Mesenteric fat pad (tissue), 1 donor: ENCODE data around the gene PRR3. TPM values are rescaled to one million over a fixed set of nuclear protein-coding genes. Genes with fewer than 3 reads are reported as not detected.
"Not testable (repeated sequence)": the region's sequence is repeated elsewhere in the genome, so short reads cannot be mapped to it uniquely, and the experiment has no call there.

ENCODE experiments used
- DNase-seq: peaks from one replicate; pipeline ENCODE4 v3.0.0-alpha.2; 2020; ENCODE audit warnings: low spot score
- long read RNA-seq: library from polyadenylated mRNA; unstranded; transcript quantifications from one replicate; pipeline ENCODE4 v2.0.0, GENCODE V29; 2020
- total RNA-seq: library from RNA; stranded (reverse); fragmentation: NEBNext Ultra II Directional; extraction: Animal tissue kit (Norgen Biotek cat#: 25700); gene quantifications from one replicate; pipeline ENCODE4 v1.2.1, GENCODE V29; 2021
- donor health status: DM: yes; HTN: yes; CAD: no.

PRR3 gene, protein sequence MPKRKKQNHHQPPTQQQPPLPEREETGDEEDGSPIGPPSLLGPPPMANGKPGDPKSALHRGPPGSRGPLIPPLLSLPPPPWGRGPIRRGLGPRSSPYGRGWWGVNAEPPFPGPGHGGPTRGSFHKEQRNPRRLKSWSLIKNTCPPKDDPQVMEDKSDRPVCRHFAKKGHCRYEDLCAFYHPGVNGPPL
- 9.2 TPM for total RNA-seq
- long read RNA-seq, partial matches to known transcripts, result 0 of 13 reads
- long read RNA-seq, other reads (novel, unspliced or antisense), result 9 of 13 reads

DNA sequence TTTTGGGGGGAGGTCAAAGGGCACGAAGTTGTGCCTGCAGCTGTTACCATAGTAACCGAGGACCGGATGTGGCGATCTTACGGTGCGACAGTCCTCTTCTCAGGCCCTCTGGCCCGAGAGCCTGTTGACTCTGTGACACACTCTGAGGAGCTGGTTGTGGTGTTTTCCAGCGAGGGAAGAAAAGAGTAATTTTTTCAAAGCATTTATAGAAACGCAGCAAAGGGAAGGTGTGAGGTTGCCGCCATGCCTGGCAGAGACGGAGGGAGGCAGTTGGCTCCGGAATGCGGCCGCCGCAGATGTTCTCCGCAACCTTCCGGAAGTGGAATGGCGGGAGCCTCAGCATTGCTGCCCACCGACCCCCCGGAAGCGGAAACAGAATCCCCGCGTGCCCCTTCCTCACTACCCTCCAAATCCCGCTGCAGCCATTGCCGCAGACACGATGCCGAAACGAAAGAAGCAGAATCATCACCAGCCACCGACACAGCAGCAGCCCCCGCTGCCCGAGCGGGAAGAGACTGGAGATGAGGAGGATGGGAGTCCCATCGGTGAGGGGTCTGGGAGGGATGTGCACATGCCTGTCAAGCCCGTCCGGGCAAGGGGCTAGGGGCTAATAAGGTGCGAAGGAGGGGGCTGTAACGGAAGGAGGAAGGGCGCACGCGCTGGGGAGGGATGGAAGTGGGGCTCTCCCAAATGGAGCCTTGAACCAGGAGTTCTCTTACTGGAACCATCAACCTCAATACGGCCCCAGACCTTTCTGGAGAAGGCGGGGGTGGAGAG, at the start of gene PRR3:
Gene PRR3, plus strand, starts transcription at position 390 of the 777 bp plus-strand sequence. Its CDS starts 50 bp downstream, at position 440.
- peak; percentile 94 for DNase-seq

DNA sequence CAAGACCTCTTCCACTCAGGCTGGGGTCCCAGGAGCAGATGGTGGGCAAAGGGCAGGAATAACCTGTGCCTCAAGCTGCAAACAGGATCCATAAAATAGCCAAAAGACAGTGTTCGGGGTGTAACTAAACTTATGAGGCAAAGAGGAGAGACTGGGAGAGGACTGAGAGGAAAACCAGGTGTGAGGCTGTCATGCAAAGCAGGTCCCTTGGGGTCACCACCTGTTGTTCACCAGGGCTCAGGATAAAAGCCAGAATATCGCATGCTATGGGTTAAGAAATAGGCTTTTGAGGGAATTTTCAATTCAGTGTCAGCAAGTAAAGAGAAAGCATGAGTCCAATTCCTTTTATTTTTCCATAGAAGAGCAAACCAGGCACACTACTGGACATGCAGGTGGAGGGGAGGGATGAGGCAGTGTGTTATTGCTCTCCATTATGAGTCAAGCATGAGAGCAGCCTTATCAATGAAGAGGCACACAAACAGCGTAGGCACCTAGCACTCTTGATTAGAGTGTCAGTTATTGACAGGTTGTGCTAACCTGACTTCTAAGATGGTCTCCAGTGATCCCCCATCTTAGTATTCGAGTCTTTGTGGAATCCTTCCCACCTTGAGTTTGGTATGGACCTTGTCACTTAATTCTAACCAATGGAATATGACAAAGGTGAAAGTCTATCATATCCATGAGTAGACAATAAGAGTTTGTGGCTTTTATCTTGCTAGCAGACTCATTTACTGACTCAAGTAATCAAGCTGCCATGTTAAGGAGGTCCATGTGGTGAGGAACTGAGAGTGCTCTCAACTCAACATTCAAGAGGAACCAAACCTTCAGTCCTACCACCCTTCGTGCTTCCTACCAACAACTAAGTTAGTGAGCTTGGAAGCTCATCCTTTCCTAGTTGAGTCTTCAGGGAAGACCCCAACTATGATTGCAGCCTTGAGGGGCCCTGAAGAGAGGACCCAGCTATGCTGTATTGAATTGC, 49.0 kb upstream of the PRR3 start:
- no peak for DNase-seq

DNA sequence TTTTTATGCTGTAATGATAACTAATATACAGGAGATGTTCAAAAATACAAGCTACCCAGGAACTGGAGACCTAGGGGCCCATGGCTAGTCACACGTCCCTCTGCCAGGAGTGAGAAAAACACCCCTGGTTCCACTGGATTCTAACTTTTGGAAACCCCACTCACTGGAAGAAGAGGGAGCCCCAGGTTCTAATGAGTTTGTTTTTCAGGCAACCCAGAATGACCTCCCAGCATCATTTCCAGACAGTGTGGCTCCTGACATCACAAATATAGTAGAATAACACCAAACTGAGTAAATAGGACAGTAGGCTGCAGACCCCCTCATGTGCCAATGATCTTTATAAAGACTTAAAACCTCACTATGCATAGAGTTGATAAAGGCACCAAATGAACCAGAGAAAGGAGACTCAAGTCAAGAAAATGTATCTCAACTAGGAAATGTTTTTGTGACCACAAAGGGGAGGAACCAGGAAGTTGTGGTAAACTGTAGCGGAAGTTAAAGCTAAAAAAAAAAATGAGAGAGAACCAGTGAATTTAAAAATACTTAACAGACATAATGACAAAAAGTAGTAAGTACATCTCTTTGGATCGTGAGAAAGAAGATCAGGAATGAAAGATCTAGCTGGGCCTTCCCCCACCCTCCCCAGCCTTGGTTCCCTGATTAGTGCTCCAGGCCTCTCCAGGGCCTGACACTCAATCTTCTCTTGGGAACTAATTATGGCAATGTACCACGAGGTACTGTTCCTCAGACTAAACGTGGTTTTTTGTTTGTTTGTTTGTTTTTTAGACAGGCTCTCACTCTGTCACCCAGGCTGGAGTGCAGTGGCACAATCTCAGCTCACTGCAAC, 48.0 kb upstream of the PRR3 start:
- DNase-seq, result no peak

DNA sequence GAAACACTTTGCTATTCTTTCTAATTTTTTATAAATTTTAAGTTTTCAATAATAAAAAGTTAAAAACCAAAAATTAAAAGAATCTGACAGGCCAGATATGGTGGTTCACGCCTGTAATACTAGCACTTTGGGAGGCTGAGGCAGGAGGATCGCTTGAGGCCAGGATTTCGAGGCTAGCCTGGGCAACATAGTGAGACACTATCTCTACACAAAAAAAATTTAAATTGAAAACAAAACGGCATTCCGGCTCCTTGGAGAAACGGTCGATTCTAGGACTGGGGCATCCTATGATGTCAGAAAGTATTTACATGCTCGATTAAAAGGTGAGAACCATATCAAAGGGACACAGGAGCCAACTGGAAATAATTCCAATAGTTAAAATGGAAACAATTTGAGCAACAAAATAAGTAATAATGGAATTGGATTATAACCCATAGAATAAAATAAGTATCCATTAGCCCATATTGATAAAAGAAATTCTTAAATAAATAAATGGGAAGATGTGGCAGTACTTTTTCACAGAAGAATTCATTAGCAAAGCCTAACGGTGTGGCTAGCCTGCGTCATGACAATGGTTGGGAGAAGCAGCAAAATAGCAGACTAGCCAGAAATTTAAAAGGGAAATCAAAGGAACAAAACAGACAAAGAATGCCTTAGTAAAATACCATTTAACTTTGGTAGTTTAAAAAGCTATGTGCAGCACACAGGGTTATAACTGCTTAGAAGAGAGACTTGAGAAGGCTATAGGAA, 46.5 kb upstream of the PRR3 start:
- no peak for DNase-seq

DNA sequence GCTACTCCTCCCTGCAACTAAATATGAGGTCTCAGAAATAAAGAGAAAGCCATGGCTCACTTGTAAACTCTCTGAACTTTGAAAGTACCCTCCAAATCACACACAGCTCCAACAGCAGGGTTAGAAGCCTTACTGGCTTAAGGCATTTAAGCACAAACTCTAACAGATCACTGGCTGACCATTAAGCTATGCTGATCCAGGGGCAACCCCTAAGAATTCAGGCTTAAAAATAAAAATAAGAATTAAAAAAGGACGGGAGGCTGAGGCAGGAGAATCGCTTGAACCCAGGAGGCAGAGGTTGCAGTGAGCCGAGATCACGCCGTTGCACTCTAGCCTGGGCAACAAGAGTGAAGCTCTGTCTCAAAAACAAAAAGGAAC, 45.9 kb upstream of the PRR3 start:
- no peak for DNase-seq

DNA sequence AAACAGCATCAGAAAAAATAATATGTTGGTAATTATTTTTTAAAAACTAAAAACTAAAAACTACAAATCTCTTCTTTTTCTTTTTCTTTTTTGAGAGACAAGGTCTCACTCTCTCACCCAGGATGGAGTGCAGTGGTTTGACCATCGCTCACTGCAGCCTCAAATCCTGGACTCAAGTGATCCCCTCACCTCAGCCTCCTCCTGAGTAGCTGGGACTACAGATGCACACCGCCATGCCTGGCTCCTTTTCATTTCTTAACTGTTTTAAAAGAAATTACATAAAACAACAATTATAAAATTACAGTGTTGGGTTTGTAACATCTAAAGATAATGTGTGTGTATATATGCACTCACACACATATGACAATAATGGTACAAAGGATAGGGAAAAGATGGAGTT, 43.6 kb upstream of the PRR3 start:
- DNase-seq, result no peak

DNA sequence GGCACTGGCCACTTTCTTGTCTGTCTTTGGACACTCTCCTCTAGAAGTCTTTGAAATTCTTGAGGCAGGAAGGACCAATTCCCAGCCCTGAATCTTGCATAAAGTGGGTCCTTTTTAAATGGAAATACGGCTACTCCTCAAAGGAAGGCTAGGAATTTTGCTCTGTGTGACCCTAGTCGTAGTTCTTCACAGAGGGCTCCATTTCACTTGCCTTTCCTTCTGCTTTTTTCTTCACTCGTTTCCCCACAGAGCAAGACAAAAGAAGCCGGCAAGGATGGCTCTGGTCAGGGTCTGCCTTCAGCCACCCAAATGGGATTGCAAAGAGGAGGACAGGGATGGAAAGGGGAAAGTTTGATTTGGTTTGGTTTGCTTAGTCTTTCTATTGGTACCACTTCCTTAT, 42.0 kb upstream of the PRR3 start:
- no peak for DNase-seq

DNA sequence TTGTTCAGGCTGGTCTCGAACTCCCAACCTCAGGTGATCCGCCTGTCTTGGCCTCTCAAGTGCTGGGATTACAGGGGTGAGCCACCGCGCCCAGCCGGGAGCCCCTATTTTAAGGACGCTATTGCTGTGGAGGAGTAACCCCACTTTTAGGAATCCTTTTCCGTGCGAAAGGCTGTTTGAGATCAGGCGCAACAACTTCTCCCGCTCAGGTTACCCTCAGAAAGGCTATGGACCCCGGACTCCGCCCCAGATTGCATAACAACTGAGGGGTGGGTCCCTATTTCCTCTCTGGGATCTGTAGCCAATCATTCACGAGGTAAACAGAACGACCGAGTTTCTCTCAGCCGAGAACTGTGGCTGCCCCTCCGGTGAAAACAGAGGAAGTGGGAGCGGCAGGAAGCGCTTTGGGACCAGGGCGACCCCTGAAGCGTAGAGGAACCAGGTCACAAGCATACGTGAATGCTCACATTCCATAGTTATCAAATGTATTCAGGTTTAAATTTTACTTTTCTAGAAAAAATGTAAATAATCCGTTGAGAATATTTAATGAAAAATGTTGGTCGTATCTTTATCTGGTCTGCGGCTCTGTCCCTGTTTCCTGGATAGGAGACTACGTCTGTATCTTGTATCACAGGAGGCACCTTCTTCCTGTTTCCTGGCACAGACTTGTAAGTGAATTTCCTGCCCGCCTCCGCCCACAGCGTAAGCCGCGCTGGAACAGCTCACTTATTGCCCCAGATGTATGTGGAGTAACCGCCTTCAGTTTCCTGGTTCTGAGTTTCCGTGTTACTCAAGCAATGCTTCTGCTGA, 40.9 kb upstream of the PRR3 start:
- DNase-seq, result peak; percentile 93

DNA sequence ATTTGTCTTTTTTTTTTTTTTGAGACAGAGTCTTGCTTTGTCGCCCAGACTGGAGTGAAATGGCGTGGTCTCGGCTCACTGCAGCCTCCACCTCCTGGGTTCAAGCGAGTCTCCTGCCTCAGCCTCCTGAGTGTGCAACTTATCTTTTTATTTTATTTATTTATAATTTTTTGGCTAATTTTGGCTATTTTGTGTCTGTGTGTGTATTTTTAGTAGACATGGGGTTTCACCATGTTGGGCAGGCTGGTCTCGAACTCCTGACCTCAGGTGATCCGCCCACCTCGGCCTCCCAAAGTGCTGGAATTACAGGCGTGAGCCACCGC, 40.4 kb upstream of the PRR3 start:
- DNase-seq, result not testable (repeated sequence)

DNA sequence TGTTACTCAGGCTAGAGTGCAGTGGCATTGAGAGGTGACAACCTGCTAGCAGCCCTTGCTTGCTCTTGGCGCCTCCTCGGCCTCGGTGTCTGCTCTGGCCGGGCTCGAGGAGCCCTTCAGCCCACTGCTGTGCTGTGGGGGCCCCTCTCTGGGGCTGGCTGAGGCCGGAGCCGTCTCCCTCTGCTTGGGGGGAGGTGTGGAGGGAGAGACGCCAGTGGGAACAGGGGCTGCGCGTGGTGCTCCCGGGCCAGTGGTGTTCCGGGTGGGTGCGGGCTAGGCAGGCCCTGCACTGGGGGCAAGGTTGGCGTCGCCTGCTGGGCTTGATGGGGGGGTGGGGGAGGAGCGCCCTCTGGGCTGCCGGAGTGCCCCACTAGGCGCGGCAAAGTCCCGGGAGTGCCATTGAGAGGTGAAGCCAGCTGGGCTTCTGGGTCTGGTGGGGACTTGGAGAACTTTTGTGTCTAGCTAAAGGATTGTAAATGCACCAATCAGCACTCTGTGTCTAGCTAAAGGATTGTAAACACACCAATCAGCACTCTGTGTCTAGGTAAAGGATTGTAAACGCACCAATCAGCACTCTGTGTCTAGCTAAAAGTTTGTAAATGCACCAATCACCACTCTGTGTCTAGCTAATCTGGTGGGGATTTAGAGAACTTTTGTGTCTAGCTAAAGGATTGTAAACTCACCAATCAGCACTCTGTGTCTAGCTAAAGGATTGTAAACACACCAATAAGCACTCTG, 39.2 kb upstream of the PRR3 start:
- not testable (repeated sequence) for DNase-seq

DNA sequence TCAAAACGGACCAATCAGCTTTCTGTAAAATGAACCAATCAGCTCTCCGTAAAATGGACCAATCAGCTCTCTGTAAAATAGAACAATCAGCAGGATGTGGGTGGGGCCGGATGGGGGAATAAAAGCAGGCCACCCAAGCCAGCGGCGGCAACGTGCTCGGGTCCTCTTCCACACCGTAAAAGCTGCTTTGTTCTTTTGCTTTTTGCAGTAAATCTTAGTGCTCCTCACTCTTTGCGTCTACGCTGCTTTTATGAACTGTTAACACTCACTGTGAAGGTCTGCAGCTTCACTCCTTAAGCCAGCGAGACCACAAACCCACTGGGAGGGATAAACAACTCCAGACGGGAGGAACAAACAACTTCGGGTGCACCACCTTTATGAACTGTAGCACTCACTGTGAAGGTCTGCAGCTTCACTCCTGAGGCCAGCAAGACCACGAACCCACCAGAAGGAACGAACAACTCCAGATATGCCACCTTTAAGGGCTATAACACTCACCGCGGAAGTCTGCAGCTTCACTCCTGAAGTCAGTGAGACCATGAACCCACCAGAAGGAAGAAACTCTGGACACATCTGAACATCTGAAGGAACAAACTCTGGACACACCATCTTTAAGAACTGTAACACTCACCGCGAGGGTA, 38.5 kb upstream of the PRR3 start:
- not testable (repeated sequence) for DNase-seq

DNA sequence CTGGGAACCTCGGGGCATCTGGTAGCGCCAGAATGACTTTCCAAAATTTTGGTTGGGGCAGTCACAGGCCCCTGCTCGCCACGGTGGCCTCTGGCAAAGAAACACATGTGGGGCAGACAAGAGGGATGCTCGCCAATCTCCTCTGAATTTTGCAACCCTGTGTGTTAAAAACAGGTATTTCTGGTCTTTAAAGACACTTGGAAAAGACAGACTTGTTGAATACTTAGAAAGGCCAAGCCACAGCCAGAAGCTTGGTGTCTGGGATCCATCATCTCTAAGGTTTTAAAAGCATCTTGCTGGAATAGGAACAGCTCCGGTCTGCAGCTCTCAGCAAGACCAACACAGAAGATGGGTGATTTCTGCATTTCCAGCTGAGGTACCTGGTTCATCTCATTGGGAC, 36.6 kb upstream of the PRR3 start:
- DNase-seq, result no peak

DNA sequence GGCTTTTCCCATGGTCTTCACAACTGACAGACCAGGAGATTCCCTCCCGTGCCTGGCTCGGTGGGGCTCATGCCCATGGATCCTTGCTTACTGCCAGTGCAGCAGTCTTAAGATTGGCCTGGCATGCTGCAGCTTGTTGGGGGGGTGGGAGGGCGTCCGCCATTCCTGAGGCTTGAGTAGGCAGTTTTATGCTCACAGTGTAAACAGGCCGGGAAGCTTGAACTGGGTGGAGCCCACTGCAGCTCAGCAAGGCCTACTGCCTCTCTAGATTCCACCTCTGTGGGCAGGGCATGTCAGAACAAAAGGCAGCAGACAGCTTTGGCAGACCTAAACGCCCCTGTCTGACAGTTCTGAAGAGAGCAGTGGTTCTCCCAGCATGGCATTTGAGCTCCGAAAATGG, 36.0 kb upstream of the PRR3 start:
- not testable (repeated sequence) for DNase-seq

DNA sequence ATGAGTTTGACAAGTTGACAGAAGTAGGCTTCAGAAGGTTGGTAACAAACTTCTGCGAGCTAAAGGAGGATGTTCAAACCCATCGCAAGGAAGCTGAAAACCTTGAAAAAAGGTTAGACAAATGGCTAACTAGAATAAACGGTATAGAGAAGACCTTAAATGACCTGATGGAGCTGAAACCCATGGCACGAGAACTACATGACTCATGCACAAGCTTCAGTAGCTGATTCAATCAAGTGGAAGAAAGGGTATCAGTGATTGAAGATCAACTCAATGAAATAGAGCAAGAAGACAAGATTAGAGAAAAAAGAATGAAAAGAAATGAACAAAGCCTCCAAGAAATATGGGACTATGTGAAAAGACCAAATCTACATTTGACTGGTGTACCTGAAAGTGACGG, 35.1 kb upstream of the PRR3 start:
- not testable (repeated sequence) for DNase-seq

DNA sequence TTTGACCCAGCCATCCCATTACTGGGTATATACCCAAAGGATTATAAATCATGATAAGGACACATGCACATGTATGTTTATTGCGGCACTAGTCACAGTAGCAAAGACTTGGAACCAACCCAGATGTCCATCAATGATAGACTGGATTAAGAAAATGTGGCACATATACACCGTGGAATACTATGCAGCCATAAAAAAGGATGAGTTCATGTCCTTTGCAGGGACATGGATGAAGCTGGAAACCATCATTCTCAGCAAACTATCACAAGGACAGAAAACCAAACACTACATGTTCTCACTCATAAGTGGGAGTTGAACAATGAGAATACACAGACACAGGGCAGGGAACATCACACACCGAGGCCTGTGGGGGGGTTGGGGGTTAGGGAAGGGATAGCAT, 30.7 kb upstream of the PRR3 start:
- not testable (repeated sequence) for DNase-seq

DNA sequence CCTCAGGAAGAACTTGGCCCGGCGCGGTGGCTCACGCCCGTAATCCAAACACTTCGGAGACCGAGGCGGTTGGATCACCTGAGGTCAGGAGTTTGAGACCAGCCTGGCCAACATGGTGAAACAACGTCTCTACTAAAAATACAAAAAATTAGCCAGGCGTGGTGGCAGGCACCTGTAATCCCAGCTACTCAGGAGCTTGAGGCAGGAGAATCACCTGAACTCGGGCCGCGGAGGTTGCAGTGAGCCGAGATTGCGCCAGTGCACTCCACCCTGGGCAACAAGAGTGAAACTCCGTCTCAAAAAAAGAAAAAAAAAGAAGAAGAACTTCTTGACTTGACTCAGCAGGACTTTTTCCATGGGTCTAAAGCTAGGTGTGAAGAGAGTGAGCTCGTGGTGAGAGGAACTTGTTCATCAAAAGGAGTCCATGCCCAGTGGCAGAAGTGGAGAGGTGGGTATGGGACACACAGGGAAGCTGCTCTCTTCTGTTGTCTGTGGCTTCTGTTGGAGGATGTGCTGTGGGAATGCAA, 27.7 kb upstream of the PRR3 start:
- not testable (repeated sequence) for DNase-seq

DNA sequence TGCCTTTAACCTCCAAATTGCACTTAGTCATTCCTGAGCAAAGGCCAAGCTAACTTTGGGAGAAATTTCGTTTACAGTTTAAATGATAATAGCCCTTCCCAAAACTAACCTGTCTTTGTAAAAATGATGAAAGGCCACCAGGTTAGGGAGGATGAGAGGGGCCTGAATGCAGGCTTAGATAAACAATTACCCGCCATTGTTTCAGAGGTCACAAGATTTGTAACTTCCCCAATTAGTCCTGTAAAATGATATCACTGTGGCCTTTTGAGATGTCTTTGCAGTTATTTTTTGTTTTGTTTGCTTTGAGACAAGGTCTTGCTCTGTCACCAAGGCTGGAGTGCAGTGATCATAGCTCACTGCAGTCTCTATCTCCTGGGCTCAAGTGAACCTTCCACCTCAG, 27.1 kb upstream of the PRR3 start:
- no peak for DNase-seq
